Measurements from ENCODE around the gene ADAT3.
"Not testable (repeated sequence)": the region's sequence is repeated elsewhere in the genome, so short reads cannot be mapped to it uniquely, and the experiment has no call there.

ADAT3 gene

DNA sequence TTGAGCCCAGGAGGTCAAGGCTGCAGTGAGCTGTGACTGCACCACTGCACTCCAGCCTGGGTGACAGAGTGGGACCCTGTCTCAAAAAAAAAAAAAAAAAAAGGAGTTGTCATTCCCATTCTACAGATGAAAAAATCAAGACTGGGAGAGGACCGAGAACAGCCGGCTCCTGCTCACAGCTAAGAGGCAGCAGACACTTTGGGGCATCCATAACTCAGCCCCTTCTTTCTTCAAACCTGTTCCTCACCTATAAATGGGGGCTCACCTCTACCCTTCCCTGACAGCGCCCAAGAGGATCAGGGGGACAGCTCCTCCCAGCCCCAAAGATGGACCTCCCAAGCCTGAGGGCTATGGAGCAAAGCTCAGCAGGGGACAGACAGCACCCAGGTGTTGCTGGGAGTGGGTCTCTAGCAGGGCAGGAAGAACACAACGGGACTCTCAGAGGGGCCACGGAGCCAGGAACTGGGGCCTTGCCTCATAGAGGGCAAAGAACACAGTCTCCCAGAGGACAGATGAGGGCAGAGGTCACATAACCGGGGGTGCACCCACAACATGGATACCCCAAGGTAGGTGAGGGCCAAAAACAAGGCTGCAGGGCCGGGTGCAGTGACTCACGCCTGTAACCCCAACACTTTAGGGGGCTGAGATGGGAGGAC is 38.4 kb upstream of the ADAT3 start:
- DNase-seq (ENCODE audit: low spot score), result no peak

DNA sequence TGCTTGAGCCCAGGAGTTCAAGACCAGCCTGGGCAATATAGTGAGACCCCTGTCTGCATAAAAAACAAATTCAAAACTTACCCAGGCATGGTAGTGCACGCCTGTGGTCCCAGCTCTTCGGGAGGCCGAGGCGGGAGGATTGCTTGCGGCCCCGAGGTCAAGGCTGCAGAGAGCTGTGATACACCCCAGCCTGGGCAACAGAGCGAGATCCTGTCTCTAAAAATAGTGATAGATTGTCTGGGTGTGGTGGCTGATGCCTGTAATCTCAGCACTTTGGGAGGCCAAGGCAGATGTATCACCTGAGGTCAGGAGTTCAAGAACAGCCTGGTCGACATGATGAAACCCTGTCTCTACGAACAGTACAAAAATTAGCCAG is 37.9 kb upstream of the ADAT3 start:
- DNase-seq (ENCODE audit: low spot score), result no peak

- DNase-seq (ENCODE audit: low spot score), result no peak
These were observed 36.2 kb upstream of the ADAT3 start for GRCh38 chr19:1868971-1869370.

- DNase-seq (ENCODE audit: low spot score), result no peak
These were observed 34.0 kb upstream of the ADAT3 start for GRCh38 chr19:1871140-1871597.

DNA sequence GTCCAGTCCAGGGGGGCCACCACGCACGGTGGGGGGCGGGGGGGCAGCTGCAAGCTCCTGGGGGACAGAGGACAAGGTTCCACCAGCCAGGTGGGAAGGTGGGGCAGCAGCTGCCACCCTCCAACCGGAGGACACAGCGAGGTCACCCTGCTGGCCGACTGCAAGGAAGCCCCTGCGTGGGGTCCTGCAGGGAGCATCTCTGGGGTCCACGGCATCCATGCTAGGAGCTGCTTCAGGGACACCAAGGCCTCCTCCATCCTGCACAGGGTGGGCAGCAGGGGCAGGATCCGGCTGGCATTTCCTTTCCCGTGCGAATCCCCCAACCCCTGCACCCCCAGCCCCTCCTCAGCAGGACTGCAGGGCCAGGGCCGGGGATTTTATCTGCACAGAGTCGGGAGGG is 33.6 kb upstream of the ADAT3 start:
- DNase-seq (ENCODE audit: low spot score), result no peak

DNA sequence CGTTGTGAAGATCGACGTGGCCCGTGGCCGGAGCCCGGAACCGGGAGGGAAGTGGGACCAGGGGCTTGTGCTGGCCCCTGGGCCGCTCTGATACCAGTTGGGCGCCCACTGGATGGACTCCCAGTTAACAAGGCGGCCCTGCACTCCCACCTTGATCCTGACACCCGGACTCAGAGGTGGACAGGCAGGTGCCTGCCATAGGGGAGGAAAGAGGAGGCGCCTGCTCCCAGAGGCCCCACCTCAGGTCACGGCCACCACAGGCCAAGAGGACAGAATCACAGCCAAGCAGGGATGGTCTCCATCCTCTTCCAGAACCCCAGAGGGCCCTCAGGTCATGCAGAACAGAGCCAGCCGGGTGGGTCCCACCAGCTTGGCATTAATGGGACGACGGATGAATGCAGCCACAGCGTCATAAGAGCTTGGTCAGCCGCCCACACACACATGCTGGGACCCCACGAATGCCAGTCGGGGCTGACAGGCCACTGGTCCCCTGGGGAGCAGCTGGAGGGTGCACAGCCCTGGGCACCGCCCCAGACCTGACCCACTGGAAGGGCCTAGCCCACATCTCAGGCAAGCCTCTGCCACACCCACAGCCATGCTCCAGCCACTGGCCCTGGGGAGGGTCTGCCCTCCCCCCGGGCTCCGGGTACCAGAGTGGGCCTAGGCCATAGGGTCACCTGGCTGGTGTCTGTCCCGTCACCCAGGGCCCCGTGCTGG is 32.2 kb upstream of the ADAT3 start:
- DNase-seq (ENCODE audit: low spot score), result no peak

DNA sequence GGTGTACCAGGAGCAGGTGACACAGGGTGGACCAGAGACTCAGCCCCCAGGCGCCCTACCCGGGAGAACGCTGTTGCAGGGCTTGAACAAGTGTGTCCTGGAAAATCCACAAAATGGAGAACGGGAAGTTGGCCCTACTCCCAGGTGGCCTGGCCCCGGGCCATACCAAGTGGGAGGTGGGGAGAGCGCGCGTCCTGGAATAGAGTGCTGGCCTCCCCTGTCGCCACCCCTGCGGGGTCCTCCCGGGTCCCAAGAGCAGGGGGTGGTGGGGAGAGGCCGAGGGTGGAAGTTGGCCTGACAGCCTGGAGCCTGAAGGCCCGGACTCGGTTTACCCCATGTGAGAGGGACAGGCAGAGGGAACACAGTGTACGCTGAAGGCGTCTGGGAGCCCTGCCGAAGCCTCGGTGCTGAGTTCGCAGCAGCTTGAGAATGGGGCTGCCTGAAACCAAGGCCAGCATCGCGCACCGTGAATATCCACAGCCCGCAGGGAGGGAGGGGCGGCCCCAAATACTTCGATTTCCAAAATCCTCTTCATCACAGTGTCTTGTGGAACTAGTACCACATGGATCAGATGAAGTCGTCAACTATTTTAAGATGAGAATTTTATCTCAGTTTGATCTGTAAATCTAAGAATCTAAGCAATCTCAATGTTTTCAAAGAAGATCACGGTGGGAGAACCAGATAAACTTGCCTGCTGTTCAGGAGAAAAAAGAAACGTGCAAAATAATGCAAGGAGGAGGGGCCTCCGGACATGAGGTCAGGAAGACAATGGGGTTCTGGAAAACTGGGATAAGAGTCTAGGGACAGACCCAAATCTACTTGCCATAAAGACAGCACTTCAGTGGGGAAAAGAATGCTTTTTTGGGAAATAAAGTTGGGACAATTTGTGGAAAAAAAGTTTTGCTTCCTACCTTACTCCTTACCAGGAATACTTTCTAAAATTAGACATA is 31.4 kb upstream of the ADAT3 start:
- no peak for DNase-seq (ENCODE audit: low spot score)

DNA sequence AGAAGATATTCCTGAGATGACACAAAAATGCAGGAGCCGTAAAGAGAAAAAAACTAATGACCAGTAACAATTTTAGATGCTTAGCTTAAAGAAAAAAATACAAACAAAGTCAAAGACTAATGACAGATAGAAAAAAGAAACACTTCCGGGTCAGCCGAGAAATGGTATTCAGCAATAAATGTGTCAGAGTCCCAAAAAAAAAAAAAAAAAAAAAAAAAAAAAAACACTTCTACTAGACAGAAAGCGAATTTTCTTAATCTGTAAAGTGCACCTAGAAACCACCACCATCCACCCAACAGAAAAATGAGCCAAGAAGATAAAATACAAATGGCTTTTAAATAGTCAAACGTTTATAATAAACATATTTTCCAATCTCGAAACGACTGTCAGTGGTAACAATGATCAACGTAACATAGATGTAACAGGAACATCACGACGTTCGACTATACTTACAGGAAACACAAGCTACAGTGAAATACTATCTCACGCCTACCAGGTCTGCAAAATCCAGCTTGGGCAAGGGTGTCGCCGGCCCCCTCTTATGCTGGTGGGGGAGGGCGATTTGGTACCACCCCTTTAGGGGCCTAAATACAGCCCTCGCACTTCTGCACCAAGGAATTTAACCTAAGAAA is 30.5 kb upstream of the ADAT3 start:
- DNase-seq (ENCODE audit: low spot score), result no peak

DNA sequence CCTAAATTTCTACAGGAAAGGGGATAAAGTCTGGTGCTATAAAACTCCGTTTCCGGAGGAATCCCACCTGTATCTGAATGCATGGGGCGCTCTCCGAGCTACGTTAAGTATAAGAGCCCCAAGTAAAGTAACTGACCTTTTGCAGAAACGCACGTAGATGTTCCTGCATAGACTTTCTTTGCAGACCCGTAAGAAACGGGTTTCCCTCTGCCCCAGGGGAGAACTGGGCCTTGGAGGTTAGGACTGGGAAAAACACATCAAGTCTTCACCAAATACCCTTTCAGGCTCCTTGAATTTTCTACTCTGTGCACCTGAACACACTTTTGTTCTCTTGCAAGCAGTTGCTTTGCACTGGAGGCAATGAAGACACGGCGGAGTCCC is 29.9 kb upstream of the ADAT3 start:
- DNase-seq (ENCODE audit: low spot score), result not testable (repeated sequence)

- DNase-seq (ENCODE audit: low spot score), result peak; percentile 86
These were observed 29.3 kb upstream of the ADAT3 start for GRCh38 chr19:1875646-1876495.

- DNase-seq (ENCODE audit: low spot score), result not testable (repeated sequence)
These were observed 28.5 kb upstream of the ADAT3 start for GRCh38 chr19:1876496-1877279.

DNA sequence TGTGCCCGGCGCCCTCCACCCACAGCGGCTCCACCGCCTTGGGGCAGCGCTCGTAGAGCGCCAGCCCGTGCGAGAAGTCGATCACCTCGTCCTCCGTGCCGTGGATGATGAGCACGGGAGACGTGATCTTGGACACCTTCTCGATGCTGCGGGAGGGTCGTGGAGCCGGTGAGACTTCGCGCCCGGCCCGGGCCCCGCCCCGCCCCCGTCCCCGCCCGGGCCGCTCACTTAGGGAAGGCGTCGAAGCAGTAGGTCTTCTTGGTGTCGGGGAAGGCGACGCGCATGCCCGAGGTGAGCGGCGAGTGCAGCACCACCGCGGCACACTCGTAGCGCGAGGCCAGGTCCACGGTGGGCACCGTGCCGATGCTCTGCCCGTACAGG is 27.9 kb upstream of the ADAT3 start:
- DNase-seq (ENCODE audit: low spot score), result not testable (repeated sequence)

DNA sequence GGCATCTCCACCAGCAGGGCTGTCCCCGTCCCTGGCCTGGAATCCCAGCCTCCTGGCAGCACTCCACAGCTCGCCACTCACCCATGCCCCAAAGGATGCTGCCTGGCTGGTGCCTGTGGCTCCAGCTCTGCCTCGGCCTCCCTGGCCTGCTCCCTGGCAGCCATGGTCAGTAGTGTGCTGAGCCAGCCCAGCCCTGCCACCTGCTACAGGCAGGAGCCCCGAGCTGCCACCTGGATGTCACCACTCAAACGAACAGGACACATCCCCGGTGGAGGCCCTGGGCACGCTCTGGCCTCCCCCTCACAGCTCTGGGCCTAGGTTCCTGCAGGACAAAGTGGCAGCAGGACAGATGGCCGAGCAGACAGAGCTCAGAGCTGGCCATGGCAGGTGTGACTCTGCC is 26.6 kb upstream of the ADAT3 start:
- DNase-seq (ENCODE audit: low spot score), result not testable (repeated sequence)

DNA sequence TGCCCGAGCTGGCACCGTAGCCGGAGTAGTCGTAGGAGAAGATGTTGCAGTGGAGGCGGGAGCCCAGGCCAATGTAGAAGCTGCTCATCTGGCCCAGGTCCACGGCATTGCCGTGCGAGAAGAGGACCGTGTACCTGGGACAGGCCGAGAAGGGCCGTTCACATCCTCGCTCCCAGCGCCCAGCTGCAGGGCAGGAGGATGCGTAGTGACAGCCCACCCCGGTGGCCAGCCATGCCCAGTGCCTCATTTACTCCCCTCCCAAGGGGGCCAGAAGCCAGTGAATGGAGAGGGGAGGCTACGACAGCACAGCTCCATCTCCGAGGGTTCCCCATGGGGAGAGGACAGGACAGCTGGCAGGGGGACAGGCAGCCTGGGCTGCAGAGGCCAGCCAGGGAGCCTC is 25.2 kb upstream of the ADAT3 start:
- not testable (repeated sequence) for DNase-seq (ENCODE audit: low spot score)

DNA sequence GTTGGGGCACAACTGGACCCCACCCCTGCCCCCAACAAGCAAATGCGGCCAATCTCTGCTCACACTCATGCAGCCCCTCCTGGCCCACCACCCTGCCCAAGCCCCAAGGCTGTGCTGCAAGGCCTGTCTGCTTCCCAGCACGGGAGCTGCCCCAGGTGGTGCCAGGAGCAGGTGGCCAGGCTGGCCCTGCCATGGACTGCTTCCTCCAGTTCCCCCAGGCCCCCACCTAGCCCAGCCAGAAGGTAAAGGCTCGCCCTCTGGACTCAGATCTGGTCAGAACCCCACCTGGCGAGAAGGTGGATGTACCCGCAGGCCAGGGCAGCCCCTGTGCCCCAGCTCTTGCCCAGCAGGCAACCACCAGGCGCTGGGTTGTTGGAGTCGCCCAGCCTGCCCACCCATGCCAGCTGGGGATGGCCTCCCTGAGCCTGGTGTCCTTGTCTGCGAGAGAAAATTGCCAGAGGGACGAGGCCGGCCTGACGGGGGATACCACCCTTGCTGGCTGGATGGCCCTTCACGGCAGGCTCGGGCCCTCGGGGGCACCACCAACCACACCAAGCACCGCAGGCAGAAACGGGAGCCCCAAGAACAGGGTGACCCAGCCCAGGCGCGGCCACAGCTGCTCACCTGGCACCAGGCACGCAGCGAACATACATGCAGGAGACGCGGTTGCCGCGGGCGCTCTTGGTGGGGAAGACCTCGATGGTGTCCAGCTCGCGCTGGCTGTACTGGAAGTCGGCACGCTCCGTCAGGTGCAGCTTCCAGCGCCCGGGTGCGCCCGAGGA is 24.4 kb upstream of the ADAT3 start:
- DNase-seq (ENCODE audit: low spot score), result no peak

GRCh38 chr19:1881393-1882088 is 23.7 kb upstream of the ADAT3 start:
- not testable (repeated sequence) for DNase-seq (ENCODE audit: low spot score)

DNA sequence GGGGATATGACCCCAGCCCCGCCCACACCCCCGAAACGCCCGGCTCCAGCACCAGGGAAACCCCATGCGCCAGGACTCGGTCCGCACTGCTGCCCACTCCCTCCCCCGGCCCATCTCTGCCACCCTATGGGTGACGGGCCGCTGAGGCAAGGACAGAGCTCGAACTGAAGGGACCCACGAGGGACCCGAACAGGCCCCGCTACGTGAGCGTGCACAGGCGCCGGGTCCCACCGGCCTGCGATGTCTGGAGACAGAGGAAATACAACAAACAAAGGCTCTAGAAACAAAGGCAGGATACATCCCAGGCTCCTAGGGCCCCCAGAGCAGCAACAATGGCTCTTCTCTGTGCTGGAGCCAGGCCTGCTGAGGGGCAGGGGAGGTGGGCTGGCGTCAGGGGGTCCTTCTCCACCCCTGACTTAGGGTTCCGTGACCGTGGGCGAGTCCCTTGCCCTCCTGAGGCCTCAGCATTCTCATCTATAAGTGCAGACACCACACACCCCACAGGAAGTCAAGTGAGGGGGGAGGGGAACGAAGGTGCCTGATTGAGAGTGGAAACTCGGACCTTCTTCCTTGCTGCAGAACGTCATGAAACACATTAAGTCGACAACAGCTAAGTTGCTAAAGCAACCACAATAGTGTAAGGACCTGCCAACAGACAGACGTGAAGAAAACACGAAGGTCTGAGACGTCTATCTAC is 23.0 kb upstream of the ADAT3 start:
- peak; percentile 68 for DNase-seq (ENCODE audit: low spot score)

All from kidney capillary endothelial cell (primary cell).